HCT116 (cell line): Measurements from ENCODE around the gene LIX1. TPM values are rescaled to one million over a fixed set of nuclear protein-coding genes. Genes with fewer than 3 reads are reported as not detected.

ENCODE experiments used
- ATAC-seq: fragments of 200-7000 bp; cut with Tn5 transposase; 2 replicates; pipeline ENCODE4 v1.9.1; 2020; ENCODE audit warnings: mild to moderate bottlenecking, moderate library complexity
- BruUV-seq: library from RNA; stranded (reverse); fragments of 400-500 nt; replicated peaks from 2 replicates; lab custom pipeline; 2021; lab: Mats Ljungman, UMichigan
- CTCF ChIA-PET: fragments of 300-600 bp; sonication (Branson Sonifier 250); formaldehyde crosslinking; loops from one replicate; lab custom pipeline; 2021; ENCODE audit warnings: antibody characterized with exemption; lab: Charles Lee
- POLR2A ChIA-PET: fragments of 300-600, 350-600 bp; sonication (Branson Sonifier 250); formaldehyde crosslinking; loops from one replicate; lab custom pipeline; 2021; ENCODE audit warnings: antibody characterized with exemption; lab: Charles Lee
- RAD21 ChIA-PET, 2 experiments: fragments of 300-600 bp; sonication (Branson Sonifier 250); formaldehyde crosslinking; loops; one replicate each; lab custom pipeline; 2023; ENCODE audit warnings: low total read pairs in 2 of 2; ENCODE audit not compliant: uncharacterized antibody in 2 of 2, unreplicated experiment in 2 of 2, low non-redundant PET in 1 of 2; lab: Charles Lee
- DNase-seq: peaks from one replicate; pipeline ENCODE4 v3.0.0-alpha.2; 2010; ENCODE audit warnings: low read depth, low spot score
- H2AFZ ChIP-seq: fragments of 200-600 bp; shearing (Covaris generic), sonication (generic); 2 replicates; pipeline ENCODE4 v1.6.1; 2017; ENCODE audit warnings: low read depth, mixed run types, mixed read lengths, antibody characterized with exemption, low read length; ENCODE audit not compliant: poor library complexity, severe bottlenecking
- H3K27ac ChIP-seq: 2 replicates; pipeline ENCODE4 v1.5.1; 2012; ENCODE audit warnings: low read depth, low read length
- H3K27me3 ChIP-seq: fragments of 200-600 bp; sonication (generic); 2 replicates; pipeline ENCODE4 v1.6.1; 2016; ENCODE audit warnings: mixed run types, low read length, mixed read lengths; ENCODE audit not compliant: insufficient read depth
- H3K36me3 ChIP-seq, 2 experiments: fragments of 200-500 bp in 1 of 2; fragments of 200-600 bp in 1 of 2; sonication (Bioruptor generic) in 1 of 2; sonication (generic) in 1 of 2; 2 replicates each; pipeline versions ENCODE4 v1.5.1 to v1.6.1; 2014 to 2016; ENCODE audit warnings: low read length in 2 of 2, inconsistent platforms in 1 of 2, mixed read lengths in 1 of 2, mixed run types in 1 of 2; ENCODE audit not compliant: insufficient read depth in 2 of 2, control insufficient read depth in 1 of 2
- H3K4me1 ChIP-seq, 2 experiments: fragments of 200-600 bp in 1 of 2; sonication (generic) in 1 of 2; 2 replicates each; pipeline versions ENCODE4 v1.5.1 to v1.6.1; 2012 to 2017; ENCODE audit warnings: low read length in 2 of 2, inconsistent platforms in 1 of 2, mild to moderate bottlenecking in 1 of 2, mixed read lengths in 1 of 2, mixed run types in 1 of 2, moderate library complexity in 1 of 2; ENCODE audit not compliant: insufficient read depth in 2 of 2, control insufficient read depth in 1 of 2
- H3K4me2 ChIP-seq: fragments of 200-600 bp; sonication (generic); 2 replicates; pipeline ENCODE4 v1.6.1; 2017; ENCODE audit warnings: mixed run types, low read length, mixed read lengths
- H3K4me3 ChIP-seq, 2 experiments: fragments of 200-600 bp in 1 of 2; sonication (generic) in 1 of 2; replicated peaks in 1 of 2; 2 replicates each; pipeline ENCODE4 v1.5.1; 2011 to 2016; ENCODE audit warnings: low read length in 2 of 2, control low read depth in 1 of 2, low read depth in 1 of 2, mild to moderate bottlenecking in 1 of 2, mixed read lengths in 1 of 2, mixed run types in 1 of 2
- H3K79me2 ChIP-seq: fragments of 200-600 bp; sonication (generic); 2 replicates; pipeline ENCODE4 v1.6.1; 2017; ENCODE audit warnings: mild to moderate bottlenecking, mixed run types, low read length, moderate library complexity, mixed read lengths; ENCODE audit not compliant: insufficient read depth
- H3K9ac ChIP-seq: fragments of 200-600 bp; sonication (generic); 2 replicates; pipeline ENCODE4 v1.6.1; 2016; ENCODE audit warnings: low read length, mixed read lengths
- H3K9me2 ChIP-seq: fragments of 200-600 bp; sonication (generic), shearing (Covaris generic); 2 replicates; pipeline ENCODE4 v1.6.1; 2017; ENCODE audit warnings: mixed run types, mild to moderate bottlenecking, moderate library complexity; ENCODE audit not compliant: insufficient read depth
- H3K9me3 ChIP-seq, 2 experiments: fragments of 200-500 bp in 1 of 2; fragments of 200-600 bp in 1 of 2; sonication (Bioruptor generic) in 1 of 2; sonication (generic) in 1 of 2; 2 replicates each; pipeline ENCODE4 v1.6.1; 2014 to 2017; ENCODE audit warnings: low read length in 2 of 2, mixed read lengths in 2 of 2, inconsistent platforms in 1 of 2, low read depth in 1 of 2, mild to moderate bottlenecking in 1 of 2, mixed run types in 1 of 2, moderate library complexity in 1 of 2; ENCODE audit not compliant: control insufficient read depth in 1 of 2, insufficient read depth in 1 of 2
- H4K20me1 ChIP-seq: fragments of 200-600 bp; sonication (generic), shearing (Covaris generic); 2 replicates; pipeline ENCODE4 v1.6.1; 2017; ENCODE audit warnings: mixed run types, mild to moderate bottlenecking, moderate library complexity; ENCODE audit not compliant: insufficient read depth
- CBX3 ChIP-seq: IDR thresholded peaks from 2 replicates; pipeline ENCODE4 v1.6.1; 2012; ENCODE audit warnings: low read depth
- CEBPB ChIP-seq: IDR thresholded peaks from 2 replicates; pipeline ENCODE4 v1.6.1; 2012; ENCODE audit warnings: low read depth
- EGR1 ChIP-seq: IDR thresholded peaks from 2 replicates; pipeline ENCODE4 v1.6.1; 2012; ENCODE audit warnings: low read depth
- ELF1 ChIP-seq: IDR thresholded peaks from 2 replicates; pipeline ENCODE4 v1.6.1; 2012; ENCODE audit warnings: low read depth, borderline replicate concordance
- EZH2phosphoT487 ChIP-seq: fragments of 200-600 bp; IDR thresholded peaks from 2 replicates; pipeline ENCODE4 v1.6.1; 2018; ENCODE audit warnings: antibody characterized with exemption, borderline replicate concordance
- POLR2A ChIP-seq: IDR thresholded peaks from 2 replicates; pipeline ENCODE4 v1.7.0; 2011; ENCODE audit warnings: borderline replicate concordance; ENCODE audit not compliant: insufficient read depth, insufficient read length; ENCODE audit errors: extremely low read depth
- POLR2AphosphoS5 ChIP-seq: IDR thresholded peaks from 2 replicates; pipeline ENCODE4 v1.6.1; 2011; ENCODE audit warnings: mild to moderate bottlenecking, low read depth, low read length, moderate library complexity
- RAD21 ChIP-seq: IDR thresholded peaks from 2 replicates; pipeline ENCODE4 v1.6.1; 2012; ENCODE audit warnings: low read depth, mild to moderate bottlenecking
- SIN3A ChIP-seq: IDR thresholded peaks from 2 replicates; pipeline ENCODE4 v1.6.1; 2012; ENCODE audit warnings: low read depth
- SP1 ChIP-seq: IDR thresholded peaks from 2 replicates; pipeline ENCODE4 v1.6.1; 2012; ENCODE audit warnings: low read depth
- SRF ChIP-seq: IDR thresholded peaks from 2 replicates; pipeline ENCODE4 v1.6.1; 2012; ENCODE audit warnings: low read depth
- TCF7L2 ChIP-seq: IDR thresholded peaks from 2 replicates; pipeline ENCODE4 v1.7.0; 2011; ENCODE audit warnings: borderline replicate concordance, inconsistent platforms; ENCODE audit not compliant: insufficient read depth, insufficient read length; ENCODE audit errors: extremely low read depth
- YY1 ChIP-seq: IDR thresholded peaks from 2 replicates; pipeline ENCODE4 v1.6.1; 2011; ENCODE audit warnings: low read length, low read depth, moderate library complexity, mild to moderate bottlenecking; ENCODE audit not compliant: insufficient replicate concordance; ENCODE audit errors: extremely low read depth
- ZBTB33 ChIP-seq: IDR thresholded peaks from 2 replicates; pipeline ENCODE4 v1.6.1; 2011; ENCODE audit warnings: mild to moderate bottlenecking, low read length, moderate library complexity; ENCODE audit not compliant: insufficient replicate concordance; ENCODE audit errors: extremely low read depth
- ZFX ChIP-seq: fragments of 450-650 bp; IDR thresholded peaks from 2 replicates; pipeline ENCODE4 v1.6.1; 2017
- ZNF274 ChIP-seq: fragments of 200-500 bp; sonication (Bioruptor generic); IDR thresholded peaks from 2 replicates; pipeline ENCODE4 v1.6.1; 2014; ENCODE audit warnings: mild to moderate bottlenecking, low read depth, low read length, inconsistent platforms
- intact Hi-C: fragments of 100-400 bp; cut with micrococcal nuclease; formaldehyde crosslinking; loops from 2 replicates; pipeline ENCODE4 v1.10.0; 2022
- total RNA-seq: library from RNA; stranded (reverse); gene quantifications from one replicate; pipeline ENCODE4 v1.2.1, GENCODE V29; 2021; ENCODE audit not compliant: unreplicated experiment
- TF ChIP-seq, protein P1 (sequence below): IDR thresholded peaks from 2 replicates; pipeline ENCODE4 v1.6.1; 2012
- TF ChIP-seq, protein P2 (sequence below): IDR thresholded peaks from 2 replicates; pipeline ENCODE4 v1.6.1; 2012; ENCODE audit warnings: low read depth
- TF ChIP-seq, protein P3 (sequence below), 3 experiments: fragments of 200-600 bp in 1 of 3; sonication (generic) in 1 of 3; IDR thresholded peaks in 2 of 3; conservative IDR thresholded peaks in 1 of 3; 2 replicates each; pipeline ENCODE4 v1.5.1; 2012 to 2017; ENCODE audit warnings: low read depth in 2 of 3, low read length in 2 of 3, antibody characterized with exemption in 1 of 3, borderline replicate concordance in 1 of 3, control low read depth in 1 of 3, mild to moderate bottlenecking in 1 of 3, mixed read lengths in 1 of 3, mixed run types in 1 of 3, moderate library complexity in 1 of 3; ENCODE audit not compliant: insufficient read depth in 1 of 3
- TF ChIP-seq, protein P4 (sequence below): IDR thresholded peaks from 2 replicates; pipeline ENCODE4 v1.6.1; 2012

The LIX1 gene
- total RNA-seq, 1 experiment from 2014 or later: not detected

DNA sequence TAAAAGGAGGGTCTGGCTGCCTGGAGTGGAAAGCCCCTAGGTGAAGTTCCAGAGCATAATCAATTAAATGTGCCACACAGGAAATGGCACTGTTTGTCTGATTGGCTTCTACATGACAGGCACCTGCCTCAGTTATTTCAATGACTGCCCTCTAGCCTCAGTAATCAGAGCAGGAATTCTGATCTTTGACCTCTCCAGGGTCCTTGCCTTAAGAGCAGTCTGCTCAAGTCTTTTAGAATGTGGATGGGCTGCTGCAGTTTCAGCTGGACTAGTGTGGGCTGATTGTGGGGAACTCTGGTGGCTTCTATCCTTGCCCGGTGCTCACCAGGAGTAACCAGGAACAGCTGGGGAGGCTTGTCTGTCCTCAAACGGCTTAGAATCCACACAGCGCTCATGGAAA, 98.9 kb downstream of the LIX1 start:
- no peaks in the 10 kb centered on the region for H3K27me3 ChIP-seq
- no peak overlapping the region for H3K4me2 ChIP-seq
- H3K27ac ChIP-seq: no peak overlapping the region
- intact Hi-C loops: loop anchor here (5.0 kb wide), 1 partner anchor 291 kb away; no protein-coding TSS in a partner anchor
- TF ChIP-seq YY1 (no peak), ZFX (no peak), ZNF274 (no peak), ZBTB33 (no peak), SP1 (no peak), CEBPB (no peak), EGR1 (no peak), RAD21 (no peak), ELF1 (no peak), CBX3 (no peak), EZH2phosphoT487 (no peak), SIN3A (no peak), SRF (no peak), TCF7L2 (no peak), POLR2A (no peak), POLR2AphosphoS5 (no peak)
- TF ChIP-seq, protein P1, sequence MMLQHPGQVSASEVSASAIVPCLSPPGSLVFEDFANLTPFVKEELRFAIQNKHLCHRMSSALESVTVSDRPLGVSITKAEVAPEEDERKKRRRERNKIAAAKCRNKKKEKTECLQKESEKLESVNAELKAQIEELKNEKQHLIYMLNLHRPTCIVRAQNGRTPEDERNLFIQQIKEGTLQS: no peak
- TF ChIP-seq, protein P2, sequence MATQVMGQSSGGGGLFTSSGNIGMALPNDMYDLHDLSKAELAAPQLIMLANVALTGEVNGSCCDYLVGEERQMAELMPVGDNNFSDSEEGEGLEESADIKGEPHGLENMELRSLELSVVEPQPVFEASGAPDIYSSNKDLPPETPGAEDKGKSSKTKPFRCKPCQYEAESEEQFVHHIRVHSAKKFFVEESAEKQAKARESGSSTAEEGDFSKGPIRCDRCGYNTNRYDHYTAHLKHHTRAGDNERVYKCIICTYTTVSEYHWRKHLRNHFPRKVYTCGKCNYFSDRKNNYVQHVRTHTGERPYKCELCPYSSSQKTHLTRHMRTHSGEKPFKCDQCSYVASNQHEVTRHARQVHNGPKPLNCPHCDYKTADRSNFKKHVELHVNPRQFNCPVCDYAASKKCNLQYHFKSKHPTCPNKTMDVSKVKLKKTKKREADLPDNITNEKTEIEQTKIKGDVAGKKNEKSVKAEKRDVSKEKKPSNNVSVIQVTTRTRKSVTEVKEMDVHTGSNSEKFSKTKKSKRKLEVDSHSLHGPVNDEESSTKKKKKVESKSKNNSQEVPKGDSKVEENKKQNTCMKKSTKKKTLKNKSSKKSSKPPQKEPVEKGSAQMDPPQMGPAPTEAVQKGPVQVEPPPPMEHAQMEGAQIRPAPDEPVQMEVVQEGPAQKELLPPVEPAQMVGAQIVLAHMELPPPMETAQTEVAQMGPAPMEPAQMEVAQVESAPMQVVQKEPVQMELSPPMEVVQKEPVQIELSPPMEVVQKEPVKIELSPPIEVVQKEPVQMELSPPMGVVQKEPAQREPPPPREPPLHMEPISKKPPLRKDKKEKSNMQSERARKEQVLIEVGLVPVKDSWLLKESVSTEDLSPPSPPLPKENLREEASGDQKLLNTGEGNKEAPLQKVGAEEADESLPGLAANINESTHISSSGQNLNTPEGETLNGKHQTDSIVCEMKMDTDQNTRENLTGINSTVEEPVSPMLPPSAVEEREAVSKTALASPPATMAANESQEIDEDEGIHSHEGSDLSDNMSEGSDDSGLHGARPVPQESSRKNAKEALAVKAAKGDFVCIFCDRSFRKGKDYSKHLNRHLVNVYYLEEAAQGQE: no peak
- TF ChIP-seq, protein P3, sequence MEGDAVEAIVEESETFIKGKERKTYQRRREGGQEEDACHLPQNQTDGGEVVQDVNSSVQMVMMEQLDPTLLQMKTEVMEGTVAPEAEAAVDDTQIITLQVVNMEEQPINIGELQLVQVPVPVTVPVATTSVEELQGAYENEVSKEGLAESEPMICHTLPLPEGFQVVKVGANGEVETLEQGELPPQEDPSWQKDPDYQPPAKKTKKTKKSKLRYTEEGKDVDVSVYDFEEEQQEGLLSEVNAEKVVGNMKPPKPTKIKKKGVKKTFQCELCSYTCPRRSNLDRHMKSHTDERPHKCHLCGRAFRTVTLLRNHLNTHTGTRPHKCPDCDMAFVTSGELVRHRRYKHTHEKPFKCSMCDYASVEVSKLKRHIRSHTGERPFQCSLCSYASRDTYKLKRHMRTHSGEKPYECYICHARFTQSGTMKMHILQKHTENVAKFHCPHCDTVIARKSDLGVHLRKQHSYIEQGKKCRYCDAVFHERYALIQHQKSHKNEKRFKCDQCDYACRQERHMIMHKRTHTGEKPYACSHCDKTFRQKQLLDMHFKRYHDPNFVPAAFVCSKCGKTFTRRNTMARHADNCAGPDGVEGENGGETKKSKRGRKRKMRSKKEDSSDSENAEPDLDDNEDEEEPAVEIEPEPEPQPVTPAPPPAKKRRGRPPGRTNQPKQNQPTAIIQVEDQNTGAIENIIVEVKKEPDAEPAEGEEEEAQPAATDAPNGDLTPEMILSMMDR (IDR thresholded peaks at IDR 0.05 in 2 of 3, conservative IDR thresholded peaks at IDR 0.05 in 1 of 3; ENCODE audit: borderline replicate concordance in 1 of 3, insufficient read depth in 1 of 3, low read depth in 2 of 3, low read length in 2 of 3): no peak
- TF ChIP-seq, protein P4, sequence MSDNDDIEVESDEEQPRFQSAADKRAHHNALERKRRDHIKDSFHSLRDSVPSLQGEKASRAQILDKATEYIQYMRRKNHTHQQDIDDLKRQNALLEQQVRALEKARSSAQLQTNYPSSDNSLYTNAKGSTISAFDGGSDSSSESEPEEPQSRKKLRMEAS: no peak
- no TSS peak for BruUV-seq
- H4K20me1 ChIP-seq: no peaks in the 10 kb centered on the region
- H2AFZ ChIP-seq: no peak overlapping the region
- no peaks in the 10 kb centered on the region for H3K9me3 ChIP-seq
- POLR2A ChIA-PET: no interaction called here
- no peaks in the 10 kb centered on the region for H3K9me2 ChIP-seq
- CTCF ChIA-PET: interaction anchor here (1.8 kb wide), 1 partner anchor 99 kb away, joined by 4 read pairs; the partner anchor contains the start of gene LIX1
- H3K9ac ChIP-seq: no peak overlapping the region
- H3K4me3 ChIP-seq: no peak overlapping the region
- no peaks in the 10 kb centered on the region for H3K36me3 ChIP-seq
- RAD21 ChIA-PET: no interaction called here
- ATAC-seq: no peak
- no peaks in the 10 kb centered on the region for H3K4me1 ChIP-seq
- no peak for DNase-seq
- H3K79me2 ChIP-seq: no peaks in the 10 kb centered on the region
